CD4-positive, alpha-beta T cell treated with Interferon alpha-2 for 1 hour (primary cell): ENCODE results near the gene EML1.

Source experiments
- DNase-seq, 2 donors: peaks; one replicate each; pipeline ENCODE4 v3.0.0-alpha.2; 2020 to 2022

The EML1 gene

GRCh38 chr14:99806836-99807235 is 13.6 kb downstream of the EML1 start:
- no peak for DNase-seq

- no peak for DNase-seq
These were observed 14.4 kb downstream of the EML1 start for GRCh38 chr14:99807413-99808153.

- DNase-seq = no peak
These were observed 14.9 kb downstream of the EML1 start for GRCh38 chr14:99808154-99808505.

- DNase-seq = no peak
These were observed 15.3 kb downstream of the EML1 start for GRCh38 chr14:99808515-99808914.

GRCh38 chr14:99809360-99809759 is 16.1 kb downstream of the EML1 start:
- DNase-seq = no peak

- no peak for DNase-seq
These were observed 16.8 kb downstream of the EML1 start for GRCh38 chr14:99809859-99810558.

- DNase-seq = no peak
These were observed 17.3 kb downstream of the EML1 start for GRCh38 chr14:99810559-99810874.

GRCh38 chr14:99812096-99812750 is 19.0 kb downstream of the EML1 start:
- DNase-seq = no peak

GRCh38 chr14:99812892-99813291 is 19.7 kb downstream of the EML1 start:
- no peak for DNase-seq

GRCh38 chr14:99815696-99816095 is 22.5 kb downstream of the EML1 start:
- no peak for DNase-seq

- DNase-seq = no peak
These were observed 23.0 kb downstream of the EML1 start for GRCh38 chr14:99816217-99816616.

- no peak for DNase-seq
These were observed 23.4 kb downstream of the EML1 start for GRCh38 chr14:99816642-99817041.

GRCh38 chr14:99817331-99817730 is 24.1 kb downstream of the EML1 start:
- DNase-seq = no peak

GRCh38 chr14:99818503-99819036 is 25.4 kb downstream of the EML1 start:
- DNase-seq = no peak

GRCh38 chr14:99819514-99819913 is 26.3 kb downstream of the EML1 start:
- DNase-seq = peak in 1 of 2 donors; percentile 3

GRCh38 chr14:99820702-99821331 is 27.6 kb downstream of the EML1 start:
- DNase-seq = no peak

GRCh38 chr14:99821519-99822508 is 28.6 kb downstream of the EML1 start:
- DNase-seq = peak in 1 of 2 donors; percentile 21

GRCh38 chr14:99822800-99823455 is 29.7 kb downstream of the EML1 start:
- no peak for DNase-seq

GRCh38 chr14:99824776-99825175 is 31.6 kb downstream of the EML1 start:
- no peak for DNase-seq

- no peak for DNase-seq
These were observed 36.2 kb downstream of the EML1 start for GRCh38 chr14:99829450-99829849.

GRCh38 chr14:99831303-99831702 is 38.1 kb downstream of the EML1 start:
- no peak for DNase-seq
